ENCODE data around the gene RBM26. TPM values are rescaled to one million over a fixed set of nuclear protein-coding genes. Genes with fewer than 3 reads are reported as not detected.

RBM26 gene
- total RNA-seq, 1 experiment from 2014 or later, result 65.7 TPM

DNA sequence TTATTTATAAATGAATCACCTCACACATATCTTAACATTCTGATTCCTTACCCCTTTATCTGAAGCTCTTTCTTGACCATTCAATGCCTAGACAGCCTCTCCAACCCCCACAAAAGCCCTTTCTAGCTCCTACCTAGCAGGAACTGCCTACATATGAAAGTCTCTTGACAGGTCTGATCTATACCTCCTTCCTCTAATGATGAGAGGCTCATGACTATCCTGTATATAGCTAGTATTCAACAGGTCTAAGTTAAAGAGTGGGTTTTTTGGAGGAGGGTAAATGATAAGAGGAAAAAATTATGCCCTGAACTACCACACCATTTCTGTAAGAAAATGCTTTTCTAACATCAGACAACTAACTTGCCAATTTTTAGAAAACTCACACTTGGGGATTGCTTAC, 47.0 kb downstream of the RBM26 start:
- H3K27ac ChIP-seq (ENCODE audit: low read depth, low read length, poor library complexity, severe bottlenecking), result no peak overlapping the region
- no peaks in the 10 kb centered on the region for H3K9me3 ChIP-seq (ENCODE audit: low read depth, low read length, poor library complexity, severe bottlenecking)
- H3K4me1 ChIP-seq (ENCODE audit: insufficient read depth, low read length, poor library complexity, severe bottlenecking), result peaks cover 11% of the 10 kb centered on the region
- intact Hi-C loops (cut with micrococcal nuclease; ENCODE audit: unreplicated experiment), result no loop called here
- CTCF ChIA-PET, result no interaction called here
- peaks cover 55% of the 10 kb centered on the region for H3K36me3 ChIP-seq (ENCODE audit: insufficient read depth, low read length, poor library complexity, severe bottlenecking)
- no TSS peak for BruUV-seq (replicated peaks)
- DNase-seq (ENCODE audit: low spot score), result no peak
- POLR2A ChIA-PET (ENCODE audit: low non-redundant PET), result interaction anchor here (0.6 kb wide), 1 partner anchor 36 kb away, joined by 6 read pairs; no protein-coding TSS in a partner anchor
- TF ChIP-seq EZH2 (IDR thresholded peaks at IDR 0.05; ENCODE audit: borderline replicate concordance, low read depth, low read length, poor library complexity, severe bottlenecking), result no peak
- TF ChIP-seq, protein P1, sequence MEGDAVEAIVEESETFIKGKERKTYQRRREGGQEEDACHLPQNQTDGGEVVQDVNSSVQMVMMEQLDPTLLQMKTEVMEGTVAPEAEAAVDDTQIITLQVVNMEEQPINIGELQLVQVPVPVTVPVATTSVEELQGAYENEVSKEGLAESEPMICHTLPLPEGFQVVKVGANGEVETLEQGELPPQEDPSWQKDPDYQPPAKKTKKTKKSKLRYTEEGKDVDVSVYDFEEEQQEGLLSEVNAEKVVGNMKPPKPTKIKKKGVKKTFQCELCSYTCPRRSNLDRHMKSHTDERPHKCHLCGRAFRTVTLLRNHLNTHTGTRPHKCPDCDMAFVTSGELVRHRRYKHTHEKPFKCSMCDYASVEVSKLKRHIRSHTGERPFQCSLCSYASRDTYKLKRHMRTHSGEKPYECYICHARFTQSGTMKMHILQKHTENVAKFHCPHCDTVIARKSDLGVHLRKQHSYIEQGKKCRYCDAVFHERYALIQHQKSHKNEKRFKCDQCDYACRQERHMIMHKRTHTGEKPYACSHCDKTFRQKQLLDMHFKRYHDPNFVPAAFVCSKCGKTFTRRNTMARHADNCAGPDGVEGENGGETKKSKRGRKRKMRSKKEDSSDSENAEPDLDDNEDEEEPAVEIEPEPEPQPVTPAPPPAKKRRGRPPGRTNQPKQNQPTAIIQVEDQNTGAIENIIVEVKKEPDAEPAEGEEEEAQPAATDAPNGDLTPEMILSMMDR (conservative IDR thresholded peaks at IDR 0.05; ENCODE audit: low read depth, low read length), result no peak
- no peaks in the 10 kb centered on the region for H3K27me3 ChIP-seq (replicated peaks; ENCODE audit: insufficient read depth, low read depth, low read length, poor library complexity)
- H3K4me3 ChIP-seq (ENCODE audit: low read depth, low read length, poor library complexity, severe bottlenecking), result no peak overlapping the region

DNA sequence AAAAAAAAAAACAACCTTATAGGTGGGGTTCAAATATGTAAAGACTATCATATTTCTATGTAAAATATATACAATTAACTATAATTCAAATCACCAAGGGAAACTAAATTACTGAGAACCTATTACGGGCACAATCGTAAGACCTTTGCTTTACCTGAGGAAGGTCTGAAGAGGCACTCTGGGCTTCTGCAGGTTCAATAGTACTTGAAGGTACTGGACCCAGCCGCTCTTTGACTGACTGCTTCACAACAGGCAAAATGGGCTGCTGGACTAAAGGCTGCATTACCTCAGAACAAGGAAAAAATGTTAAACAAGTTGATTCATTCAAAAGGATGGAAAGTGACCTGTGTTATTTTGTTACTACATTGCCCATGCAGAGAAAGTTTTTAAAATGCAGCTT, 51.8 kb downstream of the RBM26 start:
- no peak overlapping the region for H3K4me3 ChIP-seq (ENCODE audit: low read depth, low read length, poor library complexity, severe bottlenecking)
- ChIA-PET POLR2A (ENCODE audit: low non-redundant PET) (no interaction called here), CTCF (no interaction called here)
- no peaks in the 10 kb centered on the region for H3K9me3 ChIP-seq (ENCODE audit: low read depth, low read length, poor library complexity, severe bottlenecking)
- no peaks in the 10 kb centered on the region for H3K4me1 ChIP-seq (ENCODE audit: insufficient read depth, low read length, poor library complexity, severe bottlenecking)
- intact Hi-C loops (cut with micrococcal nuclease; ENCODE audit: unreplicated experiment), result no loop called here
- H3K27ac ChIP-seq (ENCODE audit: low read depth, low read length, poor library complexity, severe bottlenecking), result no peak overlapping the region
- TF ChIP-seq EZH2 (IDR thresholded peaks at IDR 0.05; ENCODE audit: borderline replicate concordance, low read depth, low read length, poor library complexity, severe bottlenecking), result no peak
- TF ChIP-seq, protein P1 (conservative IDR thresholded peaks at IDR 0.05; ENCODE audit: low read depth, low read length), result no peak
- no peaks in the 10 kb centered on the region for H3K27me3 ChIP-seq (replicated peaks; ENCODE audit: insufficient read depth, low read depth, low read length, poor library complexity)
- BruUV-seq (replicated peaks), result no TSS peak
- peaks cover 67% of the 10 kb centered on the region for H3K36me3 ChIP-seq (ENCODE audit: insufficient read depth, low read length, poor library complexity, severe bottlenecking)
- no peak for DNase-seq (ENCODE audit: low spot score)

DNA sequence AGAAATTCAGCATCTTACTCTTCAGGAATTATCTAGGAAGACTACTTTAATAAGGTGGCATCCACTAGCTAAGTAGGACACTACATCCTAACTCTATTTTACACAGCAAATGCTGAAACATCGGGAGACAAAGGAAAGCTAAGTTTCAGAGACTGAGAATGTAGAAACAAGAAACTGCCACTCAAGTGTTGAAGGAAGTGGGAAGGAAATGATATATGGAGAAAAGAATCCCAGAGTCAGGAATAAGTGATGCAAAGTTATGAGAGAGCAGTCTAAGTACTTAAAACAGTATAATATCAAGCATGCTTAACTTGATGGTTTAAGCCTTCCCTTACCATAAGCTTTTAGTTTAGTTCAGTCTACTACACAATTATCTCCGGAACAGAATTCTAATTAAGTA, 52.4 kb downstream of the RBM26 start:
- Histone ChIP-seq H3K27ac (ENCODE audit: low read depth, low read length, poor library complexity, severe bottlenecking) (peak overlapping the region; percentile 16), H3K4me3 (ENCODE audit: low read depth, low read length, poor library complexity, severe bottlenecking) (no peak overlapping the region), H3K4me1 (ENCODE audit: insufficient read depth, low read length, poor library complexity, severe bottlenecking) (no peaks in the 10 kb centered on the region), H3K36me3 (ENCODE audit: insufficient read depth, low read length, poor library complexity, severe bottlenecking) (peaks cover 61% of the 10 kb centered on the region), H3K27me3 (replicated peaks; ENCODE audit: insufficient read depth, low read depth, low read length, poor library complexity) (no peaks in the 10 kb centered on the region), H3K9me3 (ENCODE audit: low read depth, low read length, poor library complexity, severe bottlenecking) (no peaks in the 10 kb centered on the region)
- TF ChIP-seq, protein P1 (conservative IDR thresholded peaks at IDR 0.05; ENCODE audit: low read depth, low read length), result no peak
- no peak for TF ChIP-seq EZH2 (IDR thresholded peaks at IDR 0.05; ENCODE audit: borderline replicate concordance, low read depth, low read length, poor library complexity, severe bottlenecking)
- intact Hi-C loops (cut with micrococcal nuclease; ENCODE audit: unreplicated experiment), result no loop called here
- no peak for DNase-seq (ENCODE audit: low spot score)
- BruUV-seq (replicated peaks), result no TSS peak
- POLR2A ChIA-PET (ENCODE audit: low non-redundant PET), result no interaction called here
- CTCF ChIA-PET, result no interaction called here
